Panc1 (cell line): ENCODE data around the gene CLEC9A. TPM values are rescaled to one million over a fixed set of nuclear protein-coding genes. Genes with fewer than 3 reads are reported as not detected.

ENCODE experiments used
- ATAC-seq: fragments of 200-7000 bp; cut with Tn5 transposase; 2 replicates; pipeline ENCODE4 v1.9.1; 2020; ENCODE audit warnings: mild to moderate bottlenecking, moderate library complexity
- BruUV-seq: library from RNA; stranded (reverse); fragments of 400-500 nt; replicated peaks from 2 replicates; lab custom pipeline; 2021; lab: Mats Ljungman, UMichigan
- CTCF ChIA-PET: fragments of 300-600 bp; sonication (Branson Sonifier 250); formaldehyde crosslinking; loops from one replicate; lab custom pipeline; 2022; ENCODE audit warnings: antibody characterized with exemption; lab: Charles Lee
- POLR2A ChIA-PET: fragments of 300-600 bp; sonication (Branson Sonifier 250); formaldehyde crosslinking; loops from one replicate; lab custom pipeline; 2022; ENCODE audit warnings: antibody characterized with exemption; lab: Charles Lee
- DNase-seq: peaks from one replicate; pipeline ENCODE4 v3.0.0-alpha.2; 2010; ENCODE audit warnings: low read depth, low spot score
- H3K27ac ChIP-seq: 2 replicates; pipeline ENCODE4 v1.5.1; 2011; ENCODE audit warnings: mild to moderate bottlenecking, low read length, inconsistent platforms
- H3K27me3 ChIP-seq: fragments of 200-500 bp; sonication (Bioruptor generic); 2 replicates; pipeline ENCODE4 v1.6.0; 2014; ENCODE audit warnings: low read length, inconsistent platforms; ENCODE audit not compliant: control insufficient read depth, insufficient read depth
- H3K36me3 ChIP-seq: fragments of 200-500 bp; sonication (Bioruptor generic); 2 replicates; pipeline ENCODE4 v1.5.1; 2014; ENCODE audit warnings: inconsistent platforms, mild to moderate bottlenecking, low read length, moderate library complexity; ENCODE audit not compliant: control insufficient read depth, insufficient read depth
- H3K4me1 ChIP-seq: 2 replicates; pipeline ENCODE4 v1.5.1; 2011; ENCODE audit warnings: inconsistent platforms, mild to moderate bottlenecking, low read length, moderate library complexity; ENCODE audit not compliant: control insufficient read depth, insufficient read depth
- H3K4me3 ChIP-seq, 2 experiments: 2 replicates each; pipeline ENCODE4 v1.5.1; 2011 to 2012; ENCODE audit warnings: low read depth in 2 of 2, low read length in 2 of 2, mild to moderate bottlenecking in 2 of 2, inconsistent platforms in 1 of 2, moderate library complexity in 1 of 2
- H3K9me3 ChIP-seq: fragments of 200-500 bp; sonication (Bioruptor generic); 2 replicates; pipeline ENCODE4 v1.5.1; 2014; ENCODE audit warnings: low read depth, mild to moderate bottlenecking, inconsistent platforms, low read length, moderate library complexity; ENCODE audit not compliant: control insufficient read depth, insufficient read depth
- CTCF ChIP-seq: fragments of 450-650 bp; IDR thresholded peaks from 2 replicates; pipeline ENCODE4 v1.5.1; 2017; ENCODE audit warnings: mild to moderate bottlenecking
- POLR2AphosphoS5 ChIP-seq: IDR thresholded peaks from 2 replicates; pipeline ENCODE4 v1.6.1; 2012; ENCODE audit warnings: mild to moderate bottlenecking, low read depth, low read length, moderate library complexity
- REST ChIP-seq, 2 experiments: IDR thresholded peaks; 2 replicates each; pipeline ENCODE4 v1.6.1; 2011 to 2012; ENCODE audit warnings: low read depth in 2 of 2, control low read depth in 1 of 2, low read length in 1 of 2, mild to moderate bottlenecking in 1 of 2, moderate library complexity in 1 of 2; ENCODE audit not compliant: insufficient read depth in 1 of 2
- SIN3A ChIP-seq: IDR thresholded peaks from 2 replicates; pipeline ENCODE4 v1.6.1; 2012; ENCODE audit warnings: low read depth, mild to moderate bottlenecking, low read length, moderate library complexity, borderline replicate concordance; ENCODE audit not compliant: insufficient read depth
- TCF7L2 ChIP-seq: IDR thresholded peaks from 2 replicates; pipeline ENCODE4 v1.6.1; 2011; ENCODE audit warnings: mild to moderate bottlenecking, low read depth, low read length, inconsistent platforms
- in situ Hi-C: cut with HindIII; loops from 2 replicates; pipeline ENCODE4 v1.10.0; 2016; ENCODE audit warnings: low sequenced_read_pairs, low pct_unique_long_range_greater_than_20kb
- intact Hi-C: fragments of 100-400 bp; cut with micrococcal nuclease; formaldehyde crosslinking; loops from one replicate; pipeline ENCODE4 v1.10.0; 2022; ENCODE audit not compliant: unreplicated experiment
- total RNA-seq: library from RNA; stranded (reverse); gene quantifications from one replicate; pipeline ENCODE4 v1.2.1, GENCODE V29; 2021; ENCODE audit not compliant: unreplicated experiment

CLEC9A gene
- total RNA-seq, 1 experiment from 2014 or later: not detected

GRCh38 chr12:10101648-10102220, 71.3 kb downstream of the CLEC9A start:
- ATAC-seq: peak; percentile 62
- BruUV-seq: no TSS peak
- Histone ChIP-seq H3K36me3 (no peaks in the 10 kb centered on the region), H3K27me3 (no peaks in the 10 kb centered on the region), H3K4me3 (no peak overlapping the region), H3K27ac (peak overlapping the region; percentile 75), H3K4me1 (peaks cover 17% of the 10 kb centered on the region), H3K9me3 (no peaks in the 10 kb centered on the region)
- in situ Hi-C loops (no loop called here), intact Hi-C loops (no loop called here)
- POLR2A ChIA-PET: no interaction called here
- DNase-seq: no peak
- TF ChIP-seq TCF7L2 (no peak), CTCF (no peak), REST (IDR thresholded peaks at IDR 0.05; ENCODE audit: insufficient read depth in 1 of 2, low read depth in 2 of 2, low read length in 1 of 2) (no peak), POLR2AphosphoS5 (no peak), SIN3A (no peak)
- CTCF ChIA-PET: interaction anchor here (1.3 kb wide), 1 partner anchor 92 kb away, joined by 3 read pairs; no protein-coding TSS in a partner anchor

GRCh38 chr12:10102322-10102721, 71.8 kb downstream of the CLEC9A start:
- CTCF ChIA-PET: interaction anchor here (0.5 kb wide), 1 partner anchor 40 kb away, joined by 4 read pairs; no protein-coding TSS in a partner anchor
- peaks cover 17% of the 10 kb centered on the region for H3K4me1 ChIP-seq
- H3K27ac ChIP-seq: peak overlapping the region; percentile 75
- H3K4me3 ChIP-seq: no peak overlapping the region
- no peak for DNase-seq
- H3K27me3 ChIP-seq: no peaks in the 10 kb centered on the region
- TF ChIP-seq SIN3A (no peak), TCF7L2 (no peak), POLR2AphosphoS5 (no peak), REST (IDR thresholded peaks at IDR 0.05; ENCODE audit: insufficient read depth in 1 of 2, low read depth in 2 of 2, low read length in 1 of 2) (no peak), CTCF (no peak)
- POLR2A ChIA-PET: interaction anchor here (0.6 kb wide), 1 partner anchor 87 kb away, joined by 11 read pairs; no protein-coding TSS in a partner anchor
- no peak for ATAC-seq
- no TSS peak for BruUV-seq
- in situ Hi-C loops (no loop called here), intact Hi-C loops (no loop called here)
- H3K36me3 ChIP-seq: no peaks in the 10 kb centered on the region
- no peaks in the 10 kb centered on the region for H3K9me3 ChIP-seq
